Breast epithelium (tissue), 3 donors: ENCODE data around the gene UBTD1.

Source experiments
- CTCF ChIP-seq, 3 donors: fragments of 450-650 bp; IDR thresholded peaks; one replicate each; pipeline ENCODE4 v1.5.1; 2016 to 2017; ENCODE audit warnings: antibody characterized with exemption in 3 of 3, mild to moderate bottlenecking in 3 of 3, moderate library complexity in 3 of 3
- POLR2A ChIP-seq: fragments of 450-650 bp; IDR thresholded peaks from one replicate; pipeline ENCODE4 v1.6.1; 2016; ENCODE audit warnings: antibody characterized with exemption, mild to moderate bottlenecking, moderate library complexity
- POLR2AphosphoS5 ChIP-seq, 3 donors: sonication (generic); formaldehyde crosslinking; IDR thresholded peaks; one replicate each; pipeline ENCODE4 v1.6.1; 2017; ENCODE audit warnings: antibody characterized with exemption in 3 of 3

DNA sequence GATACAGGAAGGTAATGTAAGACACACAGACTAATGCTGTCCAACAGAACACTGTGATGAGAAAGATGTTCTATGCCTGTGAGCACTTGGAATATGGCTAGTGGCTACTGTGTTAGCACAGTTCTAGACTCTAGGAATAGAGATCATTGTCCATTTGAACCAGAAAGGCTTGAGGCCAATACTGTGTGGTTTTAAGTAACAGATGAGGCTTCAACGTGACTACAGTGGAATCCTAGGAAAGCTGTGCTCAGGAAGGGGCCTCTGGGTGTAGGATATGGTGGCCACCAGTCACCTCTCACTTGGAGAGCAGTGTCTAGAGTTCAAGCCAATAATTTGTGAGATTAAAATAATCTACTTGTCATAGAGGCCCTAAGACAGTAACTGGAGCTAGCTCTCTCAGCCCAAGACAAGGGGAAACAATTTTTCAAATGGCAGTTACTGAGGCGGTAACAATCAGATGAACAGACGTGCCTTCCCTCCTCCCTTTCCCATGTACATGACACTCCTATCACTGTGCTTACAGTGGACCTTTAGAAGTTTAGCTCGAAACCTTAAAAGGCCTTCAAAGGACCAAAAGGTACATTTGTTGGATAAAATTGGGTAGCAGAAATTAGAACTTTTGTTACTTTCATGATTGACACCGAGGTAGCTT, 42.6 kb upstream of the UBTD1 start:
- TF ChIP-seq POLR2A (no peak), CTCF (IDR thresholded peaks at IDR 0.05) (no peak), POLR2AphosphoS5 (IDR thresholded peaks at IDR 0.05) (no peak)
